ENCODE data around the gene RAB10.
A peak's percentile ranks its signal among the peaks of the same experiment; 100 is the strongest.
"Not testable (repeated sequence)": the region's sequence is repeated elsewhere in the genome, so short reads cannot be mapped to it uniquely, and the experiment has no call there.

The RAB10 gene

GRCh38 chr2:26100384-26100783, 66.5 kb downstream of the RAB10 start:
- no peak for DNase-seq

- DNase-seq, result no peak
These were observed 69.9 kb downstream of the RAB10 start for GRCh38 chr2:26103752-26104151.

- not testable (repeated sequence) for DNase-seq
These were observed 74.8 kb downstream of the RAB10 start for GRCh38 chr2:26108701-26109100.

GRCh38 chr2:26112201-26112600, 78.3 kb downstream of the RAB10 start:
- DNase-seq, result no peak

- no peak for DNase-seq
These were observed 80.3 kb downstream of the RAB10 start for GRCh38 chr2:26114151-26114550.

- no peak for DNase-seq
These were observed 84.8 kb downstream of the RAB10 start for GRCh38 chr2:26118682-26119081.

GRCh38 chr2:26119521-26119920, 85.6 kb downstream of the RAB10 start:
- DNase-seq, result no peak

- DNase-seq, result no peak
These were observed 88.7 kb downstream of the RAB10 start for GRCh38 chr2:26122630-26123029.

- no peak for DNase-seq
These were observed 89.5 kb downstream of the RAB10 start for GRCh38 chr2:26123426-26123825.

- no peak for DNase-seq
These were observed 92.2 kb downstream of the RAB10 start for GRCh38 chr2:26126074-26126473.

- no peak for DNase-seq
These were observed 94.3 kb downstream of the RAB10 start for GRCh38 chr2:26128176-26128575.

- no peak for DNase-seq
These were observed 96.9 kb downstream of the RAB10 start for GRCh38 chr2:26130763-26131162.

GRCh38 chr2:26136451-26136850, 102.6 kb downstream of the RAB10 start:
- no peak for DNase-seq

- DNase-seq, result no peak
These were observed 105.6 kb downstream of the RAB10 start for GRCh38 chr2:26139269-26140183.

- DNase-seq, result no peak
These were observed 107.4 kb downstream of the RAB10 start for GRCh38 chr2:26141145-26141769.

GRCh38 chr2:26144031-26144430, 110.1 kb downstream of the RAB10 start:
- DNase-seq, result no peak

GRCh38 chr2:26144953-26145680, 111.2 kb downstream of the RAB10 start:
- DNase-seq, result peak; percentile 69 to 75 (median 73)

GRCh38 chr2:26148501-26148900, 114.6 kb downstream of the RAB10 start:
- no peak for DNase-seq

GRCh38 chr2:26150243-26150642, 116.4 kb downstream of the RAB10 start:
- no peak for DNase-seq

- DNase-seq, result no peak
These were observed 123.7 kb downstream of the RAB10 start for GRCh38 chr2:26157580-26157979.

GRCh38 chr2:26161926-26162325, 128.0 kb downstream of the RAB10 start:
- DNase-seq, result no peak

- DNase-seq, result no peak
These were observed 129.1 kb downstream of the RAB10 start for GRCh38 chr2:26162963-26163362.

- DNase-seq, result no peak
These were observed 130.3 kb downstream of the RAB10 start for GRCh38 chr2:26164231-26164630.
